NT2/D1 (cell line): ENCODE measurements around the gene TMPO.
"Not testable (repeated sequence)": the region's sequence is repeated elsewhere in the genome, so short reads cannot be mapped to it uniquely, and the experiment has no call there.

Experiments
- SUZ12 ChIP-seq: IDR thresholded peaks from 2 replicates; pipeline ENCODE4 v1.6.1; 2011; ENCODE audit not compliant: insufficient read length, insufficient read depth; ENCODE audit errors: extremely low read depth
- YY1 ChIP-seq: IDR thresholded peaks from 2 replicates; pipeline ENCODE4 v1.6.1; 2011; ENCODE audit not compliant: insufficient read length, insufficient read depth
- ZNF274 ChIP-seq: IDR thresholded peaks from 2 replicates; pipeline ENCODE4 v1.6.1; 2011; ENCODE audit warnings: mild to moderate bottlenecking, low read depth, low read length

GRCh38 chr12:98576795-98577194 is 61.4 kb downstream of the TMPO start:
- not testable (repeated sequence) for TF ChIP-seq YY1, ZNF274, SUZ12
